ENCODE data around the gene SPRYD7.

Gene SPRYD7

DNA sequence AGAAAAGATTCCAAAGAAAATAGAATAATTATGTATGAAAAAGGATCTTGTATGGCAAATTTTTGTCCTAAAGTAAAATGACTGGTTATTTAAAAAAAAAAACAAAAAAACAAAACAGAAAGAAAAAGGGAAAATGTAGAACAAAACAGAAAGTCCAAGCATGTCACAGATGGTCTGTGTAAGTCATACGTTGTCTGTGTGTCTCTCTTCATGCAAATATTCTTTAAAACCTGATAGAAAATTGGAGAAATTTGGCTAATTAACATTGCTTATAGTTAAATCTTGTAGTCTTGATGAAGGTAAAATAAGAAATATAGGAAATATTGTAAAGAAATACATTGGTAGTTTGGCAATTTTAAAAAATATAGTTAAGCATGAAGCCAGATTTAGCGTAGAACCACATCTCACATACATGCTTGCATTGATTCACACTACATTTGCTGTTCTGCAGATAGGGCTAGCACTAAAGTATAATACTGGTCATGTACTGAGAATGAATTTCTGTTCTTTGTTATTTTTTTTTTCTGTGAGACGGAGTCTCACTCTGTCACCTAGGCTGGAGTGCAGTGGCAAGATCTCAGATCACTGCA, 58.4 kb downstream of the SPRYD7 start:
- Histone ChIP-seq H3K4me1 (ENCODE audit: control insufficient read depth, insufficient read depth, low read length) (no peaks in the 10 kb centered on the region), H3K36me3 (ENCODE audit: control insufficient read depth, insufficient read depth, low read length) (no peaks in the 10 kb centered on the region), H3K27me3 (ENCODE audit: control insufficient read depth, insufficient read depth, low read length) (no peaks in the 10 kb centered on the region), H3K9me3 (ENCODE audit: control insufficient read depth, low read length) (no peaks in the 10 kb centered on the region), H3K4me3 (ENCODE audit: low read length) (no peak overlapping the region), H3K9ac (ENCODE audit: low read length) (no peak overlapping the region)

GRCh38 chr13:49874430-49874829, 61.7 kb downstream of the SPRYD7 start:
- H3K4me1 ChIP-seq (ENCODE audit: control insufficient read depth, insufficient read depth, low read length): no peaks in the 10 kb centered on the region
- H3K9me3 ChIP-seq (ENCODE audit: control insufficient read depth, low read length): no peaks in the 10 kb centered on the region
- no peaks in the 10 kb centered on the region for H3K36me3 ChIP-seq (ENCODE audit: control insufficient read depth, insufficient read depth, low read length)
- H3K4me3 ChIP-seq (ENCODE audit: low read length): no peak overlapping the region
- H3K9ac ChIP-seq (ENCODE audit: low read length): no peak overlapping the region
- H3K27me3 ChIP-seq (ENCODE audit: control insufficient read depth, insufficient read depth, low read length): no peaks in the 10 kb centered on the region

GRCh38 chr13:49869519-49869918, 66.6 kb downstream of the SPRYD7 start:
- Histone ChIP-seq H3K4me3 (ENCODE audit: low read length) (no peak overlapping the region), H3K9me3 (ENCODE audit: control insufficient read depth, low read length) (no peaks in the 10 kb centered on the region), H3K36me3 (ENCODE audit: control insufficient read depth, insufficient read depth, low read length) (no peaks in the 10 kb centered on the region), H3K4me1 (ENCODE audit: control insufficient read depth, insufficient read depth, low read length) (no peaks in the 10 kb centered on the region), H3K27me3 (ENCODE audit: control insufficient read depth, insufficient read depth, low read length) (no peaks in the 10 kb centered on the region), H3K9ac (ENCODE audit: low read length) (no peak overlapping the region)

- Histone ChIP-seq H3K4me1 (ENCODE audit: control insufficient read depth, insufficient read depth, low read length) (no peaks in the 10 kb centered on the region), H3K4me3 (ENCODE audit: low read length) (no peak overlapping the region), H3K27me3 (ENCODE audit: control insufficient read depth, insufficient read depth, low read length) (no peaks in the 10 kb centered on the region), H3K9ac (ENCODE audit: low read length) (no peak overlapping the region), H3K36me3 (ENCODE audit: control insufficient read depth, insufficient read depth, low read length) (no peaks in the 10 kb centered on the region), H3K9me3 (ENCODE audit: control insufficient read depth, low read length) (no peaks in the 10 kb centered on the region)
Measured at GRCh38 chr13:49867834-49868233, 68.3 kb downstream of the SPRYD7 start.

- H3K9me3 ChIP-seq (ENCODE audit: control insufficient read depth, low read length): no peaks in the 10 kb centered on the region
- no peak overlapping the region for H3K9ac ChIP-seq (ENCODE audit: low read length)
- H3K4me1 ChIP-seq (ENCODE audit: control insufficient read depth, insufficient read depth, low read length): no peaks in the 10 kb centered on the region
- no peaks in the 10 kb centered on the region for H3K36me3 ChIP-seq (ENCODE audit: control insufficient read depth, insufficient read depth, low read length)
- no peaks in the 10 kb centered on the region for H3K27me3 ChIP-seq (ENCODE audit: control insufficient read depth, insufficient read depth, low read length)
- no peak overlapping the region for H3K4me3 ChIP-seq (ENCODE audit: low read length)
Measured at GRCh38 chr13:49865218-49865617, 70.9 kb downstream of the SPRYD7 start.

DNA sequence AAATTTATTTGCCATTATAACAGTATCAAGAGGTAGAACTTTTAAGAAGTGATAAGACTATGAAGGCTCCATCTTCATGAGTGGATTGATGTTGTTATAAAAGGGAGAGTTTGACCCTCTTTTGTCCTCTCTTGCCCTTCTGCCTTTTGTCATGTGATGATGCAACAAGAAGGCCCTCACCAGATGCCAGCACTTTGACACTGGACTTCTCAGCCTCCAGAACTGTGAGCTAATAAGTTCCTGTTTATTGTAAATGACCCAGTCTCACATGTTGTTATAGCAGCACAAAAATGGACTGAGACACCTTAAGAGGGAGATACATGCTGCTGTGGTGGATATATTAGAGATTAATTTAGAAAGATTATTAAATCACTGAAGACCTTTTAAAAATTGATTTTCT, 71.6 kb downstream of the SPRYD7 start:
- H3K36me3 ChIP-seq (ENCODE audit: control insufficient read depth, insufficient read depth, low read length): no peaks in the 10 kb centered on the region
- no peak overlapping the region for H3K4me3 ChIP-seq (ENCODE audit: low read length)
- H3K9ac ChIP-seq (ENCODE audit: low read length): no peak overlapping the region

More for the DNA sequence above, 71.6 kb downstream of the SPRYD7 start:
- Histone ChIP-seq H3K9me3 (ENCODE audit: control insufficient read depth, low read length) (no peaks in the 10 kb centered on the region), H3K27me3 (ENCODE audit: control insufficient read depth, insufficient read depth, low read length) (no peaks in the 10 kb centered on the region), H3K4me1 (ENCODE audit: control insufficient read depth, insufficient read depth, low read length) (no peaks in the 10 kb centered on the region)
